HepG2 (cell line): ENCODE results near the gene OR10AD1. TPM values are rescaled to one million over a fixed set of nuclear protein-coding genes. Genes with fewer than 3 reads are reported as not detected.

Source experiments
- ATAC-seq: fragments of 200-7000 bp; cut with Tn5 transposase; 3 replicates; pipeline ENCODE4 v1.9.1; 2020; ENCODE audit warnings: mild to moderate bottlenecking, moderate library complexity
- BruUV-seq: library from RNA; stranded (reverse); fragments of 400-500 nt; replicated peaks from 2 replicates; lab custom pipeline; 2021; lab: Mats Ljungman, UMichigan
- CTCF ChIA-PET: fragments of 300-600 bp; formaldehyde crosslinking; extraction: SDS; loops from one replicate; lab custom pipeline; 2021; ENCODE audit warnings: low total read pairs, inconsistent platforms, low intra/inter-chr PET ratio; lab: Yijun Ruan, JAX
- POLR2A ChIA-PET: fragments of 350-600 bp; sonication (Branson Sonifier 250); formaldehyde crosslinking; loops from one replicate; lab custom pipeline; 2020; ENCODE audit warnings: antibody characterized with exemption, inconsistent platforms; lab: Yijun Ruan, JAX
- DNase-seq: peaks from one replicate; pipeline ENCODE4 v3.0.0-alpha.2; 2015; ENCODE audit warnings: low spot score
- FAIRE-seq: peaks from 3 replicates; lab custom pipeline; 2011; peaks lifted over from hg19 to GRCh38; lab: Jason Lieb, UNC
- H2AFZ ChIP-seq: one replicate; pipeline ENCODE4 v1.6.1; 2011; ENCODE audit warnings: low read length, inconsistent platforms
- H3K27ac ChIP-seq: fragments of 300-600 bp; 3 replicates; pipeline ENCODE4 v1.8.0; 2011; ENCODE audit warnings: mixed run types, mild to moderate bottlenecking, mixed read lengths, low read length, inconsistent platforms; ENCODE audit not compliant: insufficient read depth; ENCODE audit errors: extremely low read length
- H3K27me3 ChIP-seq, 2 experiments: fragments of 200-600 bp in 1 of 2; 2 replicates in 1 of 2; 3 replicates in 1 of 2; pipeline versions ENCODE4 v1.6.0 to v1.8.0; 2011; ENCODE audit warnings: low read length in 2 of 2, mild to moderate bottlenecking in 2 of 2, moderate library complexity in 2 of 2, inconsistent platforms in 1 of 2; ENCODE audit not compliant: insufficient read depth in 2 of 2, control insufficient read depth in 1 of 2
- H3K36me3 ChIP-seq, 2 experiments: fragments of 200-600 bp in 1 of 2; replicated peaks in 1 of 2; 2 replicates in 1 of 2; 3 replicates in 1 of 2; pipeline versions ENCODE4 v1.5.1 to v1.8.0; 2011; ENCODE audit warnings: low read length in 2 of 2, inconsistent platforms in 1 of 2; ENCODE audit not compliant: insufficient read depth in 2 of 2, control insufficient read depth in 1 of 2
- H3K4me1 ChIP-seq: 2 replicates; pipeline ENCODE4 v1.5.1; 2012; ENCODE audit warnings: low read length, inconsistent platforms; ENCODE audit not compliant: insufficient read depth
- H3K4me2 ChIP-seq: 2 replicates; pipeline ENCODE4 v1.6.0; 2011; ENCODE audit warnings: low read depth, low read length, inconsistent platforms
- H3K4me3 ChIP-seq, 3 experiments: fragments of 200-600 bp in 1 of 3; sonication (generic), shearing (Covaris generic) in 1 of 3; replicated peaks in 1 of 3; 2 replicates each; pipeline ENCODE4 v1.5.1; 2011 to 2016; ENCODE audit warnings: low read length in 3 of 3, inconsistent platforms in 2 of 3, low read depth in 2 of 3, mild to moderate bottlenecking in 2 of 3, control low read depth in 1 of 3, mixed read lengths in 1 of 3; ENCODE audit not compliant: insufficient read depth in 1 of 3
- H3K79me2 ChIP-seq: one replicate; pipeline ENCODE4 v1.6.1; 2011; ENCODE audit warnings: low read length, inconsistent platforms; ENCODE audit not compliant: insufficient read depth
- H3K9ac ChIP-seq: 2 replicates; pipeline ENCODE4 v1.6.0; 2011; ENCODE audit warnings: mild to moderate bottlenecking, low read depth, low read length, inconsistent platforms; ENCODE audit not compliant: insufficient read depth
- H3K9me3 ChIP-seq: 2 replicates; pipeline ENCODE4 v1.5.1; 2012; ENCODE audit warnings: mild to moderate bottlenecking, low read length
- H4K20me1 ChIP-seq: 2 replicates; pipeline ENCODE4 v1.6.0; 2011; ENCODE audit warnings: inconsistent platforms, mild to moderate bottlenecking, low read length, moderate library complexity; ENCODE audit not compliant: insufficient read depth
- ADNP ChIP-seq: sonication (generic); formaldehyde crosslinking; IDR thresholded peaks from 2 replicates; pipeline ENCODE4 v1.4.0; 2020; ENCODE audit warnings: missing genetic modification reagents
- CHCHD3 ChIP-seq: sonication (generic); formaldehyde crosslinking; IDR thresholded peaks from 2 replicates; pipeline ENCODE4 v1.8.0; 2022; ENCODE audit warnings: mild to moderate bottlenecking, missing genetic modification reagents, moderate library complexity
- FOXC1 ChIP-seq: sonication (generic); formaldehyde crosslinking; IDR thresholded peaks from 2 replicates; pipeline ENCODE4 v1.8.0; 2022; ENCODE audit warnings: mild to moderate bottlenecking, missing genetic modification reagents, borderline replicate concordance
- GTF2F1 ChIP-seq: fragments of 150-350 bp; IDR thresholded peaks from 2 replicates; pipeline ENCODE4 v1.6.1; 2014; ENCODE audit warnings: low read length
- LBX2 ChIP-seq: sonication (generic); formaldehyde crosslinking; IDR thresholded peaks from 2 replicates; pipeline ENCODE4 v1.5.0; 2020; ENCODE audit warnings: missing genetic modification reagents, mild to moderate bottlenecking, borderline replicate concordance
- MEF2D ChIP-seq: sonication (generic); formaldehyde crosslinking; IDR thresholded peaks from 2 replicates; pipeline ENCODE4 v1.5.1; 2020; ENCODE audit warnings: mild to moderate bottlenecking, missing genetic modification reagents
- NCOA1 ChIP-seq: sonication (generic); formaldehyde crosslinking; IDR thresholded peaks from 2 replicates; pipeline ENCODE4 v1.9.0; 2021; ENCODE audit warnings: missing genetic modification reagents
- NFIB ChIP-seq: sonication (generic); formaldehyde crosslinking; IDR thresholded peaks from 2 replicates; pipeline ENCODE4 v1.9.0; 2021; ENCODE audit warnings: missing genetic modification reagents, mild to moderate bottlenecking, borderline replicate concordance
- SMC3 ChIP-seq: IDR thresholded peaks from 2 replicates; pipeline ENCODE4 v1.6.1; 2011; ENCODE audit warnings: low read length, improper control_type of control experiment
- SMYD3 ChIP-seq: sonication (generic); formaldehyde crosslinking; IDR thresholded peaks from 2 replicates; pipeline ENCODE4 v1.8.1; 2023; ENCODE audit warnings: mild to moderate bottlenecking, missing genetic modification reagents
- SUZ12 ChIP-seq: fragments of 150-350 bp; IDR thresholded peaks from 2 replicates; pipeline ENCODE4 v1.6.1; 2014; ENCODE audit warnings: low read depth, low read length
- ZKSCAN1 ChIP-seq: fragments of 150-350 bp; IDR thresholded peaks from 2 replicates; pipeline ENCODE4 v1.6.1; 2014; ENCODE audit warnings: low read length
- ZMAT5 ChIP-seq: sonication (generic); formaldehyde crosslinking; IDR thresholded peaks from 2 replicates; pipeline ENCODE4 v1.5.0; 2020; ENCODE audit warnings: mild to moderate bottlenecking, low read depth, missing genetic modification reagents, borderline replicate concordance
- ZNF589 ChIP-seq: sonication (generic); formaldehyde crosslinking; conservative IDR thresholded peaks from 2 replicates; pipeline ENCODE4 v1.8.0; 2022; ENCODE audit warnings: mild to moderate bottlenecking, moderate library complexity, missing genetic modification reagents
- ZNF775 ChIP-seq: sonication (generic); formaldehyde crosslinking; IDR thresholded peaks from 2 replicates; pipeline ENCODE4 v1.4.0; 2020; ENCODE audit warnings: missing genetic modification reagents, mild to moderate bottlenecking, moderate library complexity, borderline replicate concordance
- WGBS: methylation state at CpG from one replicate; pipeline ENCODE4 v1.1.6; 2017; ENCODE audit warnings: low lambda C conversion rate; 5-methylcytosine and 5-hydroxymethylcytosine counted together
- in situ Hi-C: cut with HindIII; loops from 2 replicates; pipeline ENCODE4 v1.10.0; 2017; ENCODE audit warnings: low pct_unique_long_range_greater_than_20kb; ENCODE audit not compliant: extremely low pct_ligation_motif_present
- intact Hi-C: fragments of 100-400 bp; cut with micrococcal nuclease; formaldehyde crosslinking; loops from one replicate; pipeline ENCODE4 v1.10.0; 2022; ENCODE audit not compliant: unreplicated experiment
- polyA plus RNA-seq, 8 experiments: library from polyadenylated mRNA; depleted of rRNA in 3 of 8; stranded (reverse) in 7 of 8; unstranded in 1 of 8; fragments of >200 nt; fragmentation: Illumina TruSeq in 4 of 8; extraction: Trizol in 4 of 8; gene quantifications; 2 replicates each; pipeline versions ENCODE4 v1.2.1 to v1.2.3, GENCODE V29; 2011 to 2016; ENCODE audit warnings: low read depth in 4 of 8, missing spikeins in 1 of 8, mixed read lengths in 1 of 8; ENCODE audit not compliant: insufficient read depth in 1 of 8
- total RNA-seq, 5 experiments: library from RNA; depleted of rRNA; stranded (reverse); fragments of >200 nt; fragmentation: Illumina TruSeq; extraction: Trizol; gene quantifications; 2 replicates each; pipeline ENCODE4 v1.2.3, GENCODE V29; 2016; ENCODE audit warnings: low read depth in 1 of 5
- TF ChIP-seq, protein P1 (sequence below): sonication (generic); formaldehyde crosslinking; IDR thresholded peaks from 2 replicates; pipeline ENCODE4 v1.5.0; 2020; ENCODE audit warnings: mild to moderate bottlenecking, missing genetic modification reagents, borderline replicate concordance
- TF ChIP-seq, protein P2 (sequence below): sonication (generic); formaldehyde crosslinking; IDR thresholded peaks from 2 replicates; pipeline ENCODE4 v1.9.0; 2021; ENCODE audit warnings: missing genetic modification reagents, mild to moderate bottlenecking, borderline replicate concordance

Gene OR10AD1
- total and polyA plus RNA-seq, 2 of the 13 experiments (the other 11 are each of a cell fraction or from before 2014, with no cell fraction given), result not detected

DNA sequence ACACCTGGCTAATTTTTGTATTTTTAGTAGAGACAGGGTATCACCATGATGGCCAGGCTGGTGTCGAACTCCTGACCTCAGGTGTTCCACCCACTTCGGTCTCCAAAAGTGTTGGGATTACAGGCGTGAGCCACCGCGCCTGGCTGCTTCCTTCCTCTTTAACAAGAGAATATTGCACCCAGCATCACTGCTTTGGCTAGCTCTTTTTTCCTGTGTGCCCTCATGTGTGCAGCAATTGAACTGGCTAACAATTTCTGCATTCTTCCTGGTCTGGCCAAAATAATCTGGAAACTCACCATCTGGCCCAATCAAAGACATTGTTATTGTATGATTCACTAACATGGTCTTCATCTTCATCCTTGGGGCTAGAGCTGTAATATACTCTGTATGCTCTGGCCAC, 43.0 kb downstream of the OR10AD1 start:
- Histone ChIP-seq H3K4me2 (no peak overlapping the region), H3K9ac (no peak overlapping the region), H3K9me3 (no peaks in the 10 kb centered on the region), H3K4me3 (no peak overlapping the region), H3K36me3 (no peaks in the 10 kb centered on the region), H3K4me1 (peaks cover 13% of the 10 kb centered on the region), H3K27ac (no peak overlapping the region), H3K79me2 (peaks cover 6% of the 10 kb centered on the region), H2AFZ (no peak overlapping the region), H4K20me1 (no peaks in the 10 kb centered on the region), H3K27me3 (no peaks in the 10 kb centered on the region)
- FAIRE-seq (no peak), ATAC-seq (no peak), DNase-seq (no peak)
- intact Hi-C loops (loop anchor here (10.0 kb wide), 1 partner anchor 215 kb away; no protein-coding TSS in a partner anchor), in situ Hi-C loops (loop anchor here (10.0 kb wide), 3 partner anchors 75 to 255 kb away; partner anchors contain the start of gene VDR)
- 77% methylated on average over 5 of the region's 5 CpGs for WGBS
- no TSS peak for BruUV-seq
- no peak for TF ChIP-seq SMC3
- TF ChIP-seq NCOA1 (CRISPR knock-in tag), result no peak
- TF ChIP-seq NFIB (CRISPR knock-in tag), result no peak
- TF ChIP-seq, protein P1, sequence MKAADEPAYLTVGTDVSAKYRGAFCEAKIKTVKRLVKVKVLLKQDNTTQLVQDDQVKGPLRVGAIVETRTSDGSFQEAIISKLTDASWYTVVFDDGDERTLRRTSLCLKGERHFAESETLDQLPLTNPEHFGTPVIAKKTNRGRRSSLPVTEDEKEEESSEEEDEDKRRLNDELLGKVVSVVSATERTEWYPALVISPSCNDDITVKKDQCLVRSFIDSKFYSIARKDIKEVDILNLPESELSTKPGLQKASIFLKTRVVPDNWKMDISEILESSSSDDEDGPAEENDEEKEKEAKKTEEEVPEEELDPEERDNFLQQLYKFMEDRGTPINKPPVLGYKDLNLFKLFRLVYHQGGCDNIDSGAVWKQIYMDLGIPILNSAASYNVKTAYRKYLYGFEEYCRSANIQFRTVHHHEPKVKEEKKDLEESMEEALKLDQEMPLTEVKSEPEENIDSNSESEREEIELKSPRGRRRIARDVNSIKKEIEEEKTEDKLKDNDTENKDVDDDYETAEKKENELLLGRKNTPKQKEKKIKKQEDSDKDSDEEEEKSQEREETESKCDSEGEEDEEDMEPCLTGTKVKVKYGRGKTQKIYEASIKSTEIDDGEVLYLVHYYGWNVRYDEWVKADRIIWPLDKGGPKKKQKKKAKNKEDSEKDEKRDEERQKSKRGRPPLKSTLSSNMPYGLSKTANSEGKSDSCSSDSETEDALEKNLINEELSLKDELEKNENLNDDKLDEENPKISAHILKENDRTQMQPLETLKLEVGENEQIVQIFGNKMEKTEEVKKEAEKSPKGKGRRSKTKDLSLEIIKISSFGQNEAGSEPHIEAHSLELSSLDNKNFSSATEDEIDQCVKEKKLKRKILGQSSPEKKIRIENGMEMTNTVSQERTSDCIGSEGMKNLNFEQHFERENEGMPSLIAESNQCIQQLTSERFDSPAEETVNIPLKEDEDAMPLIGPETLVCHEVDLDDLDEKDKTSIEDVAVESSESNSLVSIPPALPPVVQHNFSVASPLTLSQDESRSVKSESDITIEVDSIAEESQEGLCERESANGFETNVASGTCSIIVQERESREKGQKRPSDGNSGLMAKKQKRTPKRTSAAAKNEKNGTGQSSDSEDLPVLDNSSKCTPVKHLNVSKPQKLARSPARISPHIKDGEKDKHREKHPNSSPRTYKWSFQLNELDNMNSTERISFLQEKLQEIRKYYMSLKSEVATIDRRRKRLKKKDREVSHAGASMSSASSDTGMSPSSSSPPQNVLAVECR (CRISPR knock-in tag), result no peak
- TF ChIP-seq LBX2, result no peak
- TF ChIP-seq, protein P2, sequence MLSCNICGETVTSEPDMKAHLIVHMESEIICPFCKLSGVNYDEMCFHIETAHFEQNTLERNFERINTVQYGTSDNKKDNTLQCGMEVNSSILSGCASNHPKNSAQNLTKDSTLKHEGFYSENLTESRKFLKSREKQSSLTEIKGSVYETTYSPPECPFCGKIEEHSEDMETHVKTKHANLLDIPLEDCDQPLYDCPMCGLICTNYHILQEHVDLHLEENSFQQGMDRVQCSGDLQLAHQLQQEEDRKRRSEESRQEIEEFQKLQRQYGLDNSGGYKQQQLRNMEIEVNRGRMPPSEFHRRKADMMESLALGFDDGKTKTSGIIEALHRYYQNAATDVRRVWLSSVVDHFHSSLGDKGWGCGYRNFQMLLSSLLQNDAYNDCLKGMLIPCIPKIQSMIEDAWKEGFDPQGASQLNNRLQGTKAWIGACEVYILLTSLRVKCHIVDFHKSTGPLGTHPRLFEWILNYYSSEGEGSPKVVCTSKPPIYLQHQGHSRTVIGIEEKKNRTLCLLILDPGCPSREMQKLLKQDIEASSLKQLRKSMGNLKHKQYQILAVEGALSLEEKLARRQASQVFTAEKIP, result no peak
- TF ChIP-seq GTF2F1, result no peak
- TF ChIP-seq SMYD3 (CRISPR knock-in tag), result no peak
- TF ChIP-seq ZNF589 (CRISPR knock-in tag), result no peak
- TF ChIP-seq ADNP (CRISPR knock-in tag), result no peak
- TF ChIP-seq ZKSCAN1, result no peak
- TF ChIP-seq ZNF775, result no peak
- no peak for TF ChIP-seq MEF2D
- no peak for TF ChIP-seq CHCHD3 (CRISPR knock-in tag)
- TF ChIP-seq SUZ12, result no peak
- no peak for TF ChIP-seq FOXC1 (CRISPR knock-in tag)
- no peak for TF ChIP-seq ZMAT5 (CRISPR knock-in tag)
- ChIA-PET CTCF (no interaction called here), POLR2A (no interaction called here)
